ENCODE results near the gene LY6G5B. TPM values are rescaled to one million over a fixed set of nuclear protein-coding genes. Genes with fewer than 3 reads are reported as not detected.

The LY6G5B gene
- total and polyA plus RNA-seq, 2 donors (not counting 1 experiment from before 2014, with no cell fraction given): 2.0 to 2.8 TPM

- Histone ChIP-seq H3K27ac (ENCODE audit: insufficient read depth, low read length) (no peak overlapping the region), H3K36me3 (ENCODE audit: control insufficient read depth, insufficient read depth, low read length) (no peaks in the 10 kb centered on the region), H2AFZ (ENCODE audit: low read length) (no peak overlapping the region), H3K4me1 (ENCODE audit: control insufficient read depth, extremely low read depth, insufficient read depth, low read length) (no peaks in the 10 kb centered on the region), H3K27me3 (ENCODE audit: control insufficient read depth, insufficient read depth, low read length) (peaks cover 24% of the 10 kb centered on the region), H3K9me3 (ENCODE audit: control insufficient read depth, insufficient read depth, low read depth, low read length) (no peaks in the 10 kb centered on the region), H3K79me2 (ENCODE audit: control insufficient read depth, insufficient read depth, low read length) (no peaks in the 10 kb centered on the region), H4K20me1 (ENCODE audit: control insufficient read depth, extremely low read depth, insufficient read depth, low read length) (no peaks in the 10 kb centered on the region), H3K4me3 (replicated peaks in 1 of 4; ENCODE audit: control extremely low read depth in 1 of 4, insufficient read depth in 1 of 4, low read depth in 3 of 4, low read length in 4 of 4) (no peak overlapping the region), H3K4me2 (ENCODE audit: extremely low read depth, insufficient read depth, low read length) (no peak overlapping the region), H3K9ac (ENCODE audit: insufficient read depth, low read length) (no peak overlapping the region)
- DNase-seq (ENCODE audit: low read depth in 2 of 2): no peak
- TF ChIP-seq EZH2 (IDR thresholded peaks at IDR 0.05; ENCODE audit: low read length, missing control alignments): no peak
- TF ChIP-seq CTCF (conservative IDR thresholded peaks at IDR 0.05 in 1 of 2, IDR thresholded peaks at IDR 0.05 in 1 of 2; ENCODE audit: low read depth in 1 of 2, low read length in 2 of 2): no peak
Measured at GRCh38 chr6:31713465-31713864, 43.7 kb downstream of the LY6G5B start.

- no peak for TF ChIP-seq EZH2 (IDR thresholded peaks at IDR 0.05; ENCODE audit: low read length, missing control alignments)
- no peak for TF ChIP-seq CTCF (conservative IDR thresholded peaks at IDR 0.05 in 1 of 2, IDR thresholded peaks at IDR 0.05 in 1 of 2; ENCODE audit: low read depth in 1 of 2, low read length in 2 of 2)
- H3K27ac ChIP-seq (ENCODE audit: insufficient read depth, low read length): no peak overlapping the region
- H4K20me1 ChIP-seq (ENCODE audit: control insufficient read depth, extremely low read depth, insufficient read depth, low read length): no peaks in the 10 kb centered on the region
- H3K9ac ChIP-seq (ENCODE audit: insufficient read depth, low read length): no peak overlapping the region
- H3K36me3 ChIP-seq (ENCODE audit: control insufficient read depth, insufficient read depth, low read length): no peaks in the 10 kb centered on the region
- no peak for DNase-seq (ENCODE audit: low read depth in 2 of 2)
- no peak overlapping the region for H2AFZ ChIP-seq (ENCODE audit: low read length)
- H3K4me3 ChIP-seq (replicated peaks in 1 of 4; ENCODE audit: control extremely low read depth in 1 of 4, insufficient read depth in 1 of 4, low read depth in 3 of 4, low read length in 4 of 4): no peak overlapping the region
- H3K9me3 ChIP-seq (ENCODE audit: control insufficient read depth, insufficient read depth, low read depth, low read length): no peaks in the 10 kb centered on the region
- H3K79me2 ChIP-seq (ENCODE audit: control insufficient read depth, insufficient read depth, low read length): no peaks in the 10 kb centered on the region
- H3K27me3 ChIP-seq (ENCODE audit: control insufficient read depth, insufficient read depth, low read length): peaks cover 24% of the 10 kb centered on the region
- H3K4me1 ChIP-seq (ENCODE audit: control insufficient read depth, extremely low read depth, insufficient read depth, low read length): no peaks in the 10 kb centered on the region
- H3K4me2 ChIP-seq (ENCODE audit: extremely low read depth, insufficient read depth, low read length): no peak overlapping the region
Measured at GRCh38 chr6:31713991-31714684, 44.4 kb downstream of the LY6G5B start.

DNA sequence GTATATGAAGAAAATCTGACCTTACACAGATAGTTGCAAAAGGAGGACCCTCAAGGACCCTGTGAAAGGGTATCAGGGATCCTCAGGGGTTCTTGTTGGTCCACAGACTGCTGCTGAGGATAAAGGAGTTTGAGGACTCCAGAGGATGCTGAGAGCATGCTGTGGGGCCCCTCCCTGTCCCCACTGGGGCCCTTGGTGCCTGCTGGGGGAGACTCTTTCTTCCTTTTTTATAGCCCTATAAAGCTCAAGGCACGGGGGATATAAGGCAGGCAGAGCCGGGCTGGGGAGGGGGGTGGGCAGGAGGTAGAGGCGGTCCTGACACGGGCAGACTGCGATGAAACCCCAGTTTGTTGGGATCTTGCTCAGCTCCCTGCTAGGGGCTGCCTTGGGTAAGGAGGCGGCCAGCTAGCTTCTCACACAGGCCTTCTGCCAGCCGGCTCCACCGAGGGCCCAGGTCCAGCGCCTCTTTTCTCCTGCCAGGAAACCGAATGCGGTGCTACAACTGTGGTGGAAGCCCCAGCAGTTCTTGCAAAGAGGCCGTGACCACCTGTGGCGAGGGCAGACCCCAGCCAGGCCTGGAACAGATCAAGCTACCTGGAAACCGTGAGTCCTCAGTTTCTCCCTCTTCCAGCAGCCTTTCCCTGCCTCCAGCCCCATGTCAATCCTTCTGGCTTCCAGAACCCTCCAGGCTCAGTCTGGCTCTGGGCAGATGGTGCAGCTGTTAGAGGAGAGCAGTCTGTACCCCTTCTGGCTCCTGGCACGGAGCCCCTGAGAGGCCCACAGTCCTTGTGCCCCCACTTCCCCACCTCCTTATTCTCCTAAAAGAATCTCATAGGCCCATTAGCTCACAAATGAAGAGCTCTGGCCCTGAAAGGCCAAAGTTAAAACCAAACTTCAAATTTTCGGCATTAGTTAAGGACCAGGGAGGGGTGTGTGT, 45.5 kb downstream of the LY6G5B start, which contains the start of gene LY6G6D:
TSS of gene LY6G6D (plus strand) at position 327 of the 937 bp plus-strand sequence. CDS start at position 335, 8 bp downstream.
- no peak within 1 kb of the TSS for H3K27ac ChIP-seq (ENCODE audit: insufficient read depth, low read length)
- no peak within 1 kb of the TSS for H3K4me2 ChIP-seq (ENCODE audit: extremely low read depth, insufficient read depth, low read length)
- H3K4me1 ChIP-seq (ENCODE audit: control insufficient read depth, extremely low read depth, insufficient read depth, low read length): no peaks in the 10 kb centered on the region
- no peak for TF ChIP-seq EZH2 (IDR thresholded peaks at IDR 0.05; ENCODE audit: low read length, missing control alignments)
- no peak for TF ChIP-seq CTCF (conservative IDR thresholded peaks at IDR 0.05 in 1 of 2, IDR thresholded peaks at IDR 0.05 in 1 of 2; ENCODE audit: low read depth in 1 of 2, low read length in 2 of 2)
- no peaks in the 10 kb centered on the region for H3K9me3 ChIP-seq (ENCODE audit: control insufficient read depth, insufficient read depth, low read depth, low read length)
- H2AFZ ChIP-seq (ENCODE audit: low read length): no peak within 1 kb of the TSS
- no peak within 1 kb of the TSS for H3K4me3 ChIP-seq (replicated peaks in 1 of 4; ENCODE audit: control extremely low read depth in 1 of 4, insufficient read depth in 1 of 4, low read depth in 3 of 4, low read length in 4 of 4)
- H3K27me3 ChIP-seq (ENCODE audit: control insufficient read depth, insufficient read depth, low read length): peaks cover 24% of the 10 kb centered on the region
- no peak for DNase-seq (ENCODE audit: low read depth in 2 of 2)
- no peaks in the 10 kb centered on the region for H4K20me1 ChIP-seq (ENCODE audit: control insufficient read depth, extremely low read depth, insufficient read depth, low read length)
- no peaks in the 10 kb centered on the region for H3K79me2 ChIP-seq (ENCODE audit: control insufficient read depth, insufficient read depth, low read length)
- H3K9ac ChIP-seq (ENCODE audit: insufficient read depth, low read length): no peak within 1 kb of the TSS
- no peaks in the 10 kb centered on the region for H3K36me3 ChIP-seq (ENCODE audit: control insufficient read depth, insufficient read depth, low read length)
